Motor neuron (in vitro differentiated cells): Measurements from ENCODE around the gene ITGB1. TPM values are rescaled to one million over a fixed set of nuclear protein-coding genes. Genes with fewer than 3 reads are reported as not detected.
"Not testable (repeated sequence)": the region's sequence is repeated elsewhere in the genome, so short reads cannot be mapped to it uniquely, and the experiment has no call there.

Source experiments
- ATAC-seq, 8 experiments: fragments of 200-7000 bp; cut with Tn5 transposase; replicated peaks in 6 of 8; 2 replicates each; pipeline ENCODE4 v1.8.0; 2021; ENCODE audit warnings: mild to moderate bottlenecking in 8 of 8, moderate library complexity in 8 of 8
- H3K27ac ChIP-seq, 2 donors: fragments of 250-450 bp; sonication (Bioruptor Pico); 2 replicates each; pipeline ENCODE4 v1.9.0; 2021; ENCODE audit warnings: antibody characterized with exemption in 2 of 2, mild to moderate bottlenecking in 2 of 2, moderate library complexity in 1 of 2
- H3K4me1 ChIP-seq, 2 donors: fragments of 250-450 bp; sonication (Bioruptor Pico); replicated peaks in 1 of 2; 2 replicates each; pipeline ENCODE4 v1.6.1; 2021; ENCODE audit warnings: antibody characterized with exemption in 2 of 2, mild to moderate bottlenecking in 2 of 2, moderate library complexity in 1 of 2
- H3K4me3 ChIP-seq, 5 donors: fragments of 250-450 bp; sonication (Bioruptor Pico); 2 replicates each; pipeline ENCODE4 v1.9.0; 2021; ENCODE audit warnings: antibody characterized with exemption in 5 of 5, mild to moderate bottlenecking in 5 of 5, moderate library complexity in 4 of 5
- WGBS, 10 experiments: fragments of 450-650 bp; shearing (Covaris generic); methylation state at CpG; one replicate each; pipeline ENCODE4 v1.0.0; 2022; 5-methylcytosine and 5-hydroxymethylcytosine counted together
- in situ Hi-C, 9 experiments: fragments of 400-800 bp; cut with MboI; loops; one replicate each; pipeline ENCODE4 v1.15.0; 2021; ENCODE audit warnings: low sequenced_read_pairs in 9 of 9, low pct_unique_long_range_greater_than_20kb in 2 of 9; ENCODE audit not compliant: unreplicated experiment in 9 of 9
- total RNA-seq, 8 experiments: library from RNA; unstranded; fragments of 300-600 nt; gene quantifications; 2 replicates each; pipeline versions ENCODE4 v1.2.3 to v1.2.4, GENCODE V29; 2022

ITGB1 gene
- total RNA-seq, 8 experiments from 2014 or later, result 112 to 1,583 (median 288) TPM

DNA sequence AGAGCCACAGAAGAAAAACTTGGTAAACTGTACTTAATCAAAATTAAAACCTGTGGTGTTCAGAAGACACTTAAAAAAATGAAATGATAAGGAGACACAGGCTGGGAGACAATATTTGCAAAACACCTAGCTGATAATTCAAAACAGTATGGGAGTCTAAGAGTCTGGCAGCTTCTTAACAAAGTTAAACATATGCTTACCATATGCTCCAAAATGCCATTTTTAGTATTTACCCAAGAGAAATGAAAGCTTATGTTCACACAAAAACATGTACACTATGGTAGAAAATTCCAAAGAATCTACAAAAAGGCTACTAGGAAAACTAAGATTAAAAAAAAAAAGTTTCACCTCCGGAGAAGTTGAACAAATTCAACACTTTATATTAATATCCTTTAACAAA is 48.6 kb downstream of the ITGB1 start:
- WGBS, 10 experiments, result 11 to 100% (median 71%) methylated on average over 1 of the region's 1 CpG; no CpG with 5 or more reads in 2 of the 10 experiments
- in situ Hi-C loops, result no loop called here

DNA sequence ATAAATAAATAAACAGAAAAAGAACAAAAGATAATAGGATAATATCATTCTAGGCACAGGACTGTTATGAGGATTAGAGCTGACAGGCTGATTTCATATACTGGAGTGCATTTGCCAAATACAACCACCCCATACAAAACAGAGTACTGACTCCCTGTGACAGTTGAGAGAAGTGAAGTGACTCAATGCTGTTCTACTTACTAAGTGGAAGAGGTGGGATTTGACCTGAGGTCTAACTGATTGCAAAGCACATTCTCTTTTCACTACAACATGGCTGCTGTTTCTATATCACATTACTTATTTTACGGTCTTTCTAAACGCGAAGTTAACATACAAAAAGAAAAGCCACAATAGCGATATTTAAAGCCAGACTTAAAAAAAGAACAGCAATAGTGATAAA is 51.4 kb downstream of the ITGB1 start:
- H3K4me1 ChIP-seq, result no peaks in the 10 kb centered on the region
- no peak overlapping the region for H3K4me3 ChIP-seq
- no peak for ATAC-seq
- 67 to 100% (median 82%) methylated on average over 3 to 4 of the region's 4 CpGs for WGBS, 10 experiments
- in situ Hi-C loops, result no loop called here
- no peak overlapping the region for H3K27ac ChIP-seq

More for the DNA sequence above, 48.6 kb downstream of the ITGB1 start:
- peak in 1 of 8 experiments; percentile 20 for ATAC-seq
- Histone ChIP-seq H3K27ac (no peak overlapping the region), H3K4me3 (no peak overlapping the region), H3K4me1 (no peaks in the 10 kb centered on the region)

- H3K4me1 ChIP-seq, result no peaks in the 10 kb centered on the region
- no peak overlapping the region for H3K27ac ChIP-seq
- in situ Hi-C loops, result no loop called here
- H3K4me3 ChIP-seq, result no peak overlapping the region
- ATAC-seq, result no peak
- 30 to 100% (median 98%) methylated on average over 1 to 3 of the region's 3 CpGs; no CpG with 5 or more reads in 2 of the 10 experiments for WGBS, 10 experiments
These were observed 52.6 kb downstream of the ITGB1 start for GRCh38 chr10:32905466-32905865.

- Histone ChIP-seq H3K27ac (no peak overlapping the region), H3K4me3 (no peak overlapping the region), H3K4me1 (no peaks in the 10 kb centered on the region)
- no peak for ATAC-seq
- WGBS, 10 experiments, result 81 to 100% (median 94%) methylated on average over 1 to 9 of the region's 9 CpGs
- in situ Hi-C loops, result no loop called here
These were observed 56.2 kb downstream of the ITGB1 start for GRCh38 chr10:32901815-32902214.

- ATAC-seq, in situ Hi-C loops, H3K4me3 ChIP-seq, H3K27ac ChIP-seq, H3K4me1 ChIP-seq: not testable (repeated sequence)
- WGBS, 10 experiments, result 75 to 100% (median 100%) methylated on average over 1 to 5 of the region's 7 CpGs; no CpG with 5 or more reads in 1 of the 10 experiments
These were observed 62.6 kb downstream of the ITGB1 start for GRCh38 chr10:32895200-32895968.

- 67 to 100% (median 90%) methylated on average over 1 to 2 of the region's 2 CpGs; no CpG with 5 or more reads in 1 of the 10 experiments for WGBS, 10 experiments
- H3K4me1 ChIP-seq, result peaks cover 5 to 6% of the 10 kb centered on the region in 2 donors
- H3K4me3 ChIP-seq, result no peak overlapping the region
- H3K27ac ChIP-seq, result no peak overlapping the region
- in situ Hi-C loops, result no loop called here
- peak in 1 of 8 experiments; percentile 55 for ATAC-seq
These were observed 63.9 kb downstream of the ITGB1 start for GRCh38 chr10:32893916-32894664.

GRCh38 chr10:32893434-32893833 is 64.6 kb downstream of the ITGB1 start:
- H3K27ac ChIP-seq, result no peak overlapping the region
- H3K4me3 ChIP-seq, result no peak overlapping the region
- 33 to 88% (median 67%) methylated on average over 1 to 3 of the region's 3 CpGs; no CpG with 5 or more reads in 1 of the 10 experiments for WGBS, 10 experiments
- peak in 4 of 8 experiments; percentile 31 to 47 (median 36) for ATAC-seq
- H3K4me1 ChIP-seq, result peaks cover 5 to 6% of the 10 kb centered on the region in 2 donors
- in situ Hi-C loops, result no loop called here

DNA sequence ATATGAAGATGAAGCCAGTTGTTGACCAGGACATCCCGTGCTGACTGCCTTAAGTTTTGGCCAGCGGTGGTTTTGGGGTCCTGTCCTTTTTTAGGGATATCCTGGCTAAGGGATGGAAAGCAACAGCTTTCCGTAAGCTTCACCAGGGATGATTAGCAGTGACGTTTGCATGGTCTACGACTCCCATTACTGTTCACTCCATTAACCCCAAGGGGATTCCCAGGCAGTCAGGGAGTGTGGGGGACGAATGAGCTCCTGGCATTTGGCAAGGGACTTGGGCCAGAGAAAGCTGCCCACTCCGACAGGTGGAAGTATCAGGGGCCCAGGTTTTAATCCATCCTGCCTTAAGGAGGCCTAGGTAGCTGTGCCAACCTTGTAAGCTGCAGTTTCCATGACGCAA is 66.8 kb downstream of the ITGB1 start:
- in situ Hi-C loops, result no loop called here
- Histone ChIP-seq H3K4me3 (no peak overlapping the region), H3K27ac (no peak overlapping the region), H3K4me1 (peaks cover 5 to 6% of the 10 kb centered on the region in 2 donors)
- WGBS, 10 experiments, result 33 to 100% (median 83%) methylated on average over 1 to 5 of the region's 8 CpGs; no CpG with 5 or more reads in 2 of the 10 experiments
- ATAC-seq, result no peak

DNA sequence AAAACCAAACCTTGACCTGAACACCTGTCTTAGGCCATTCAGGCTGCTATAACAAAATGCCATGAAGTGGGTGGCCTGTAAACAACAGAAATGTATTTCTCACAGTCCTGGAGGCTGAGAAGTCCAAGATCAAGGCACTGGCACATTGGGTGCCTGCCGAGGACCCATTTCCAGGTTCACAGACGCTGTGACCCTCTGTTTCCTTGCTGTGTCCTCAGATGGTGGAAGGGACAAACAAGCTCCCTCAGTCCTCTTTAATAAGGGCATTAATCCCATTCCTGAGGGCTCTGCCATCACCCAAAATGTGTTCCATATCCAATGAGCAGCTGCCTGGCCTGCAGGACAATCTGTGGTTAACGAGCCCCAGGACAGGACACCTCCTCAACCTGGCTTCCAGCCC is 67.6 kb downstream of the ITGB1 start:
- Histone ChIP-seq H3K4me3 (no peak overlapping the region), H3K4me1 (peaks cover 5 to 6% of the 10 kb centered on the region in 2 donors), H3K27ac (no peak overlapping the region)
- 0 to 80% (median 73%) methylated on average over 1 of the region's 3 CpGs; no CpG with 5 or more reads in 4 of the 10 experiments for WGBS, 10 experiments
- in situ Hi-C loops, result no loop called here
- ATAC-seq, result no peak

- ATAC-seq, result no peak
- WGBS, 10 experiments, result 0 to 100% (median 94%) methylated on average over 1 of the region's 1 CpG
- no peak overlapping the region for H3K27ac ChIP-seq
- H3K4me1 ChIP-seq, result peaks cover 5 to 6% of the 10 kb centered on the region in 2 donors
- in situ Hi-C loops, result no loop called here
- H3K4me3 ChIP-seq, result no peak overlapping the region
These were observed 68.3 kb downstream of the ITGB1 start for GRCh38 chr10:32889631-32890212.

DNA sequence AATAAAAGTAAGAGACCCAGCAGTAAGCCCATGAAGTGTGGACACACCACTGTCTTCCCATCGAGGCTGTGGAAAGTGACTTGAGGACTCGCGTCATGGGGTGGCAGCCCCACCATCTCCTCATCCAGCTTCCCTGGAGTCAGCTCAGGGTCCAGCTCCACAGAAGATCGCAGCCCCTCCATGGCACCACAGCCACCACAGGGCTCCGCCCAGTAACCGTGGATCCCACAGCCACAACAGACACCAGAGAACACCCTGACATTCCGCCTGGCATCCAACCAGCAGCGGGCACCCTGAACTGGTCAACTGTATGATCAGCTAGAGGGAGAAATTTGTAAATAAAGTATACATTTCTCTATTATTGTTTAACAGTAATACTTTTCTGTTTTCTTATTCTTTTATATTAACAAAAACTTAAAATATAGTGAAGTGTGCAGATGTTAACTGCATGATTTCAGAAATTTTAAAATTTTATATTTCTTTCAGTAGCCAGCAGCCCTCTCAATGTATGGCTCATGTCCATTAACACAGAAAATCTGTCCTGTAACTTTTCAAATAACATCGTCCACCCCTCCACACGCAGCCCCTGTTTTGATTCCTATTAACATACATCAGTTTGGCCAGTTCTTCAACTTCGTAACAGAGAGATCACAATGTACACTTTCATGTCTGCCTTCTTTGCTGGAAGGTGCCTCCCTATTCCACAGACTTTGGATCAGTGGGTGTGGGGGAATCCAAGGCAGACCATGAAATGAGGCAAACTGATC is 69.7 kb downstream of the ITGB1 start:
- 88 to 100% (median 98%) methylated on average over 1 to 8 of the region's 11 CpGs for WGBS, 10 experiments
- Histone ChIP-seq H3K27ac (no peak overlapping the region), H3K4me3 (no peak overlapping the region), H3K4me1 (peaks cover 5 to 6% of the 10 kb centered on the region in 2 donors)
- in situ Hi-C loops, result no loop called here
- ATAC-seq, result no peak

DNA sequence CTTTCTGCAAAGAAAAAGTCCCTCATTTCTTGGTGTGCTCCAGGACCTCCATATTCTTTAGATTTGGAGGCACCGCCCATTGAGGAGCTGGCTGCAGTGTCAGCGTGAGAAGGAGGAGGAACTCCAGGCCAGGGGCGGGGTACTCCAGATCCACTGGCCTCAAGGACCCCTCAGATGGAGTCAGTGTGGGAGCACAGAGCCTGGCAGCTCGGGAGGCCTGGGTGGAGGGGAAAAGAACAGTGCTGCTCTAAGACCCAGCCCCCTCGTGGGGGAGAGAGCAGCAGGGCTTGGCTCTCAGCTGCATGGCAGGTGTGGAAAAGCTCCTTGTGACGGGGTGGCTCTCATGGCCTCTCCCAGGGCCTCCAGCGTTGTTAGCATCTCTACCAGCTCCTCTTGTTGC is 70.5 kb downstream of the ITGB1 start:
- ATAC-seq, result no peak
- H3K4me3 ChIP-seq, result no peak overlapping the region
- WGBS, 10 experiments, result 67 to 100% (median 79%) methylated on average over 1 to 5 of the region's 7 CpGs; no CpG with 5 or more reads in 5 of the 10 experiments
- H3K4me1 ChIP-seq, result peaks cover 5 to 6% of the 10 kb centered on the region in 2 donors
- no peak overlapping the region for H3K27ac ChIP-seq
- in situ Hi-C loops, result no loop called here
